ENCODE data around the gene SPAG5. TPM values are rescaled to one million over a fixed set of nuclear protein-coding genes. Genes with fewer than 3 reads are reported as not detected.

SPAG5 gene
- total and polyA plus RNA-seq, 9 of the 15 experiments (the other 6 are each of a cell fraction or from before 2014, with no cell fraction given), result 94.4 to 286 (median 151) TPM

GRCh38 chr17:28552176-28552999 lies 46.4 kb downstream of the SPAG5 start, which contains the start of gene UNC119 (continued):
- no peak for TF ChIP-seq ATF3 (IDR thresholded peaks at IDR 0.05)
- no peak for TF ChIP-seq ATF3 (CRISPR knock-in tag; conservative IDR thresholded peaks at IDR 0.05)
- TF ChIP-seq KAT8 (IDR thresholded peaks at IDR 0.05; ENCODE audit: low read depth), result no peak
- TF ChIP-seq POLR2G (IDR thresholded peaks at IDR 0.05; ENCODE audit: low read depth, low read length), result peak; percentile 89
- TF ChIP-seq EGR1 (conservative IDR thresholded peaks at IDR 0.05), result no peak
- no peak for TF ChIP-seq ATF1 (CRISPR knock-in tag; IDR thresholded peaks at IDR 0.05)
- no peak for TF ChIP-seq ATF1 (tag; IDR thresholded peaks at IDR 0.05)
- no peak for TF ChIP-seq ELK3 (CRISPR knock-in tag; IDR thresholded peaks at IDR 0.05)
- TF ChIP-seq HNRNPL (IDR thresholded peaks at IDR 0.05; ENCODE audit: low read depth, low read length), result no peak
- no peak for TF ChIP-seq POLR3G (IDR thresholded peaks at IDR 0.05; ENCODE audit: extremely low read depth, insufficient read length, insufficient replicate concordance)
- TF ChIP-seq BACH1 (tag; IDR thresholded peaks at IDR 0.05), result no peak
- TF ChIP-seq ELK1 (CRISPR knock-in tag; IDR thresholded peaks at IDR 0.05), result no peak
- TF ChIP-seq ZNF311 (CRISPR knock-in tag; IDR thresholded peaks at IDR 0.05), result no peak
- TF ChIP-seq MTA2 (IDR thresholded peaks at IDR 0.05; ENCODE audit: low read depth), result no peak
- TF ChIP-seq FUS (optimal IDR thresholded peaks at IDR 0.05; ENCODE audit: low read depth, low read length), result no peak
- TF ChIP-seq, protein P1, sequence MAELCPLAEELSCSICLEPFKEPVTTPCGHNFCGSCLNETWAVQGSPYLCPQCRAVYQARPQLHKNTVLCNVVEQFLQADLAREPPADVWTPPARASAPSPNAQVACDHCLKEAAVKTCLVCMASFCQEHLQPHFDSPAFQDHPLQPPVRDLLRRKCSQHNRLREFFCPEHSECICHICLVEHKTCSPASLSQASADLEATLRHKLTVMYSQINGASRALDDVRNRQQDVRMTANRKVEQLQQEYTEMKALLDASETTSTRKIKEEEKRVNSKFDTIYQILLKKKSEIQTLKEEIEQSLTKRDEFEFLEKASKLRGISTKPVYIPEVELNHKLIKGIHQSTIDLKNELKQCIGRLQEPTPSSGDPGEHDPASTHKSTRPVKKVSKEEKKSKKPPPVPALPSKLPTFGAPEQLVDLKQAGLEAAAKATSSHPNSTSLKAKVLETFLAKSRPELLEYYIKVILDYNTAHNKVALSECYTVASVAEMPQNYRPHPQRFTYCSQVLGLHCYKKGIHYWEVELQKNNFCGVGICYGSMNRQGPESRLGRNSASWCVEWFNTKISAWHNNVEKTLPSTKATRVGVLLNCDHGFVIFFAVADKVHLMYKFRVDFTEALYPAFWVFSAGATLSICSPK (IDR thresholded peaks at IDR 0.05; ENCODE audit: borderline replicate concordance), result no peak
- TF ChIP-seq ZNF639 (CRISPR knock-in tag; conservative IDR thresholded peaks at IDR 0.05 in 1 of 2, IDR thresholded peaks at IDR 0.05 in 1 of 2), result no peak
- no peak for TF ChIP-seq ZBTB1 (CRISPR knock-in tag; IDR thresholded peaks at IDR 0.05; ENCODE audit: borderline replicate concordance, low read depth)
- TF ChIP-seq ZNF263 (CRISPR knock-in tag; IDR thresholded peaks at IDR 0.05; ENCODE audit: borderline replicate concordance), result peak; percentile 28; the same call in 1 of the 2 replicates
- TF ChIP-seq GABPB2 (CRISPR knock-in tag; conservative IDR thresholded peaks at IDR 0.05), result no peak

Measured in K562 (cell line).